Motor neuron (in vitro differentiated cells): ENCODE data around the gene ZNF330. TPM values are rescaled to one million over a fixed set of nuclear protein-coding genes. Genes with fewer than 3 reads are reported as not detected.
A peak's percentile ranks its signal among the peaks of the same experiment; 100 is the strongest.
"Not testable (repeated sequence)": the region's sequence is repeated elsewhere in the genome, so short reads cannot be mapped to it uniquely, and the experiment has no call there.

Source experiments
- ATAC-seq, 8 experiments: fragments of 200-7000 bp; cut with Tn5 transposase; replicated peaks in 6 of 8; 2 replicates each; pipeline ENCODE4 v1.8.0; 2021; ENCODE audit warnings: mild to moderate bottlenecking in 8 of 8, moderate library complexity in 8 of 8
- H3K27ac ChIP-seq, 2 donors: fragments of 250-450 bp; sonication (Bioruptor Pico); 2 replicates each; pipeline ENCODE4 v1.9.0; 2021; ENCODE audit warnings: antibody characterized with exemption in 2 of 2, mild to moderate bottlenecking in 2 of 2, moderate library complexity in 1 of 2
- H3K4me1 ChIP-seq, 2 donors: fragments of 250-450 bp; sonication (Bioruptor Pico); replicated peaks in 1 of 2; 2 replicates each; pipeline ENCODE4 v1.6.1; 2021; ENCODE audit warnings: antibody characterized with exemption in 2 of 2, mild to moderate bottlenecking in 2 of 2, moderate library complexity in 1 of 2
- H3K4me3 ChIP-seq, 5 donors: fragments of 250-450 bp; sonication (Bioruptor Pico); 2 replicates each; pipeline ENCODE4 v1.9.0; 2021; ENCODE audit warnings: antibody characterized with exemption in 5 of 5, mild to moderate bottlenecking in 5 of 5, moderate library complexity in 4 of 5
- WGBS, 10 experiments: fragments of 450-650 bp; shearing (Covaris generic); methylation state at CpG; one replicate each; pipeline ENCODE4 v1.0.0; 2022; 5-methylcytosine and 5-hydroxymethylcytosine counted together
- in situ Hi-C, 9 experiments: fragments of 400-800 bp; cut with MboI; loops; one replicate each; pipeline ENCODE4 v1.15.0; 2021; ENCODE audit warnings: low sequenced_read_pairs in 9 of 9, low pct_unique_long_range_greater_than_20kb in 2 of 9; ENCODE audit not compliant: unreplicated experiment in 9 of 9
- total RNA-seq, 8 experiments: library from RNA; unstranded; fragments of 300-600 nt; gene quantifications; 2 replicates each; pipeline versions ENCODE4 v1.2.3 to v1.2.4, GENCODE V29; 2022

Gene ZNF330
- total RNA-seq, 8 experiments from 2014 or later = 27.3 to 57.1 (median 36.6) TPM

GRCh38 chr4:141210168-141210567, 10.5 kb upstream of the ZNF330 start:
- in situ Hi-C loops = no loop called here
- no peak overlapping the region for H3K4me3 ChIP-seq
- 33 to 100% (median 70%) methylated on average over 1 to 3 of the region's 3 CpGs; no CpG with 5 or more reads in 1 of the 10 experiments for WGBS, 10 experiments
- no peaks in the 10 kb centered on the region for H3K4me1 ChIP-seq
- ATAC-seq = no peak
- no peak overlapping the region for H3K27ac ChIP-seq

GRCh38 chr4:141213550-141213991, 7.1 kb upstream of the ZNF330 start:
- no peak for ATAC-seq
- Histone ChIP-seq H3K27ac (no peak overlapping the region), H3K4me3 (no peak overlapping the region), H3K4me1 (no peaks in the 10 kb centered on the region)
- WGBS, 10 experiments = 80 to 87% (median 83%) methylated on average over 3 to 17 of the region's 26 CpGs; no CpG with 5 or more reads in 7 of the 10 experiments
- in situ Hi-C loops = no loop called here

GRCh38 chr4:141215030-141215429, 5.7 kb upstream of the ZNF330 start:
- no peaks in the 10 kb centered on the region for H3K4me1 ChIP-seq
- no peak for ATAC-seq
- in situ Hi-C loops = no loop called here
- no peak overlapping the region for H3K4me3 ChIP-seq
- no peak overlapping the region for H3K27ac ChIP-seq

GRCh38 chr4:141216002-141216761, 4.5 kb upstream of the ZNF330 start:
- in situ Hi-C loops = no loop called here
- Histone ChIP-seq H3K4me1 (peaks cover 2 to 4% of the 10 kb centered on the region in 2 donors), H3K27ac (no peak overlapping the region), H3K4me3 (no peak overlapping the region)
- ATAC-seq = no peak
- WGBS, 10 experiments = 7 to 100% (median 80%) methylated on average over 2 to 5 of the region's 5 CpGs; no CpG with 5 or more reads in 2 of the 10 experiments

- ATAC-seq = peak in 1 of 8 experiments; percentile 17
- H3K27ac ChIP-seq = peak overlapping the region in 1 of 2 donors; percentile 80
- in situ Hi-C loops = no loop called here
- peak overlapping the region; percentile 84 to 92 (median 88) for H3K4me3 ChIP-seq
- H3K4me1 ChIP-seq = peaks cover 4 to 6% of the 10 kb centered on the region in 2 donors
- 67 to 96% (median 93%) methylated on average over 1 to 7 of the region's 7 CpGs; no CpG with 5 or more reads in 1 of the 10 experiments for WGBS, 10 experiments
Observed at GRCh38 chr4:141220271-141220670, 424 bp upstream of the ZNF330 start.

GRCh38 chr4:141223418-141223817, 2.7 kb downstream of the ZNF330 start:
- ATAC-seq = no peak
- H3K4me1 ChIP-seq = peaks cover 4 to 6% of the 10 kb centered on the region in 2 donors
- in situ Hi-C loops = no loop called here
- H3K27ac ChIP-seq = no peak overlapping the region
- H3K4me3 ChIP-seq = no peak overlapping the region
- 100% methylated on average over 1 of the region's 1 CpG; no CpG with 5 or more reads in 8 of the 10 experiments for WGBS, 10 experiments

GRCh38 chr4:141227280-141227679, 6.6 kb downstream of the ZNF330 start:
- WGBS, 10 experiments = 100% methylated on average over 1 of the region's 5 CpGs; no CpG with 5 or more reads in 9 of the 10 experiments
- ATAC-seq, H3K4me1 ChIP-seq, H3K27ac ChIP-seq, in situ Hi-C loops, H3K4me3 ChIP-seq: not testable (repeated sequence)

- Histone ChIP-seq H3K27ac (no peak overlapping the region), H3K4me3 (no peak overlapping the region), H3K4me1 (no peaks in the 10 kb centered on the region)
- WGBS, 10 experiments = 71 to 100% (median 94%) methylated on average over 1 to 5 of the region's 5 CpGs; no CpG with 5 or more reads in 2 of the 10 experiments
- ATAC-seq = peak in 1 of 8 experiments; percentile 87
- in situ Hi-C loops = no loop called here
Observed at GRCh38 chr4:141229408-141230101, 8.9 kb downstream of the ZNF330 start.

- ATAC-seq = no peak
Observed at GRCh38 chr4:141233673-141234072, 13.0 kb downstream of the ZNF330 start.

GRCh38 chr4:141238186-141238585, 17.5 kb downstream of the ZNF330 start:
- ATAC-seq = no peak
- H3K4me3 ChIP-seq = no peak overlapping the region
- in situ Hi-C loops = no loop called here
- H3K27ac ChIP-seq = no peak overlapping the region
- H3K4me1 ChIP-seq = no peaks in the 10 kb centered on the region
- 0 to 100% (median 75%) methylated on average over 1 to 3 of the region's 3 CpGs; no CpG with 5 or more reads in 1 of the 10 experiments for WGBS, 10 experiments

More at GRCh38 chr4:141233673-141234072, 13.0 kb downstream of the ZNF330 start:
- no peaks in the 10 kb centered on the region for H3K4me1 ChIP-seq
- no peak overlapping the region for H3K4me3 ChIP-seq
- H3K27ac ChIP-seq = no peak overlapping the region
- WGBS, 10 experiments = 73 to 100% (median 93%) methylated on average over 1 to 3 of the region's 3 CpGs
- in situ Hi-C loops = no loop called here

- Histone ChIP-seq H3K4me3 (no peak overlapping the region), H3K27ac (no peak overlapping the region), H3K4me1 (no peaks in the 10 kb centered on the region)
- ATAC-seq = no peak
- in situ Hi-C loops = no loop called here
- WGBS, 10 experiments = 80 to 92% (median 83%) methylated on average over 1 to 3 of the region's 3 CpGs; no CpG with 5 or more reads in 7 of the 10 experiments
Observed at GRCh38 chr4:141240259-141240658, 19.6 kb downstream of the ZNF330 start.

GRCh38 chr4:141240671-141241070, 20.0 kb downstream of the ZNF330 start:
- in situ Hi-C loops = no loop called here
- 10 to 78% (median 43%) methylated on average over 1 to 2 of the region's 2 CpGs; no CpG with 5 or more reads in 2 of the 10 experiments for WGBS, 10 experiments
- Histone ChIP-seq H3K4me1 (no peaks in the 10 kb centered on the region), H3K27ac (no peak overlapping the region), H3K4me3 (no peak overlapping the region)
- no peak for ATAC-seq

- in situ Hi-C loops = no loop called here
- H3K4me1 ChIP-seq = no peaks in the 10 kb centered on the region
- no peak overlapping the region for H3K4me3 ChIP-seq
- 20 to 90% (median 49%) methylated on average over 1 of the region's 1 CpG; no CpG with 5 or more reads in 4 of the 10 experiments for WGBS, 10 experiments
- no peak overlapping the region for H3K27ac ChIP-seq
- ATAC-seq = no peak
Observed at GRCh38 chr4:141241986-141242385, 21.3 kb downstream of the ZNF330 start.
